ENCODE data around the gene MEGF11. TPM values are rescaled to one million over a fixed set of nuclear protein-coding genes. Genes with fewer than 3 reads are reported as not detected.

MEGF11 gene
- total RNA-seq, 1 experiment from 2014 or later: 0.09 TPM

DNA sequence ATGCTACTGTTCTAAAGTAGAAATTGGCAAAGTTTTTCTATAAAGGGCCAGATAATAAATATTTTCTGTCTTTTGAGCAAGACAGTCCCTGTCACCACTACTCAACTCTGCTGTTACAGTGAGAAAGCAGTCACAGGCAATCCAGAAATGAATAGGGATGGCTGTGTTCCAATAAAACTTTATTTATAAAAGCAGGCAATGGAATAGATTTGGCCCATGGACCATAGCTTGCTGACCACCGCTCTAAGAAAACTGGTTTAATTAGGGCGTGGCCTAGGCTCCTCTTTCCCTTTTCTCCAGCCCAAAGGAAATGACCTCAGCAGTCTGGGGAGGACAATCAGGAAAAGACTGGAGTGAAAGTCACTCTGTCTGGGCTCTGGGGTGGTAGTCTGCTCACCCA is 183.8 kb downstream of the MEGF11 start:
- no peaks in the 10 kb centered on the region for H3K36me3 Mint-ChIP-seq (ENCODE audit: insufficient read depth, unreplicated experiment)
- H3K4me3 Mint-ChIP-seq (ENCODE audit: unreplicated experiment): no peak overlapping the region
- DNase-seq (ENCODE audit: unreplicated experiment): no peak
- H3K27ac Mint-ChIP-seq (ENCODE audit: low read depth, unreplicated experiment): no peak overlapping the region
- TF ChIP-seq, protein P1, sequence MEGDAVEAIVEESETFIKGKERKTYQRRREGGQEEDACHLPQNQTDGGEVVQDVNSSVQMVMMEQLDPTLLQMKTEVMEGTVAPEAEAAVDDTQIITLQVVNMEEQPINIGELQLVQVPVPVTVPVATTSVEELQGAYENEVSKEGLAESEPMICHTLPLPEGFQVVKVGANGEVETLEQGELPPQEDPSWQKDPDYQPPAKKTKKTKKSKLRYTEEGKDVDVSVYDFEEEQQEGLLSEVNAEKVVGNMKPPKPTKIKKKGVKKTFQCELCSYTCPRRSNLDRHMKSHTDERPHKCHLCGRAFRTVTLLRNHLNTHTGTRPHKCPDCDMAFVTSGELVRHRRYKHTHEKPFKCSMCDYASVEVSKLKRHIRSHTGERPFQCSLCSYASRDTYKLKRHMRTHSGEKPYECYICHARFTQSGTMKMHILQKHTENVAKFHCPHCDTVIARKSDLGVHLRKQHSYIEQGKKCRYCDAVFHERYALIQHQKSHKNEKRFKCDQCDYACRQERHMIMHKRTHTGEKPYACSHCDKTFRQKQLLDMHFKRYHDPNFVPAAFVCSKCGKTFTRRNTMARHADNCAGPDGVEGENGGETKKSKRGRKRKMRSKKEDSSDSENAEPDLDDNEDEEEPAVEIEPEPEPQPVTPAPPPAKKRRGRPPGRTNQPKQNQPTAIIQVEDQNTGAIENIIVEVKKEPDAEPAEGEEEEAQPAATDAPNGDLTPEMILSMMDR (IDR thresholded peaks at IDR 0.05; ENCODE audit: unreplicated experiment): no peak
- no peaks in the 10 kb centered on the region for H3K9me3 Mint-ChIP-seq (ENCODE audit: unreplicated experiment)
- CTCF ChIA-PET: interaction anchor here (0.6 kb wide), 1 partner anchor 43 kb away, joined by 3 read pairs; no protein-coding TSS in a partner anchor
- no TSS peak for BruUV-seq (replicated peaks)
- intact Hi-C loops (cut with micrococcal nuclease): loop anchor here (10.0 kb wide), 1 partner anchor 85 kb away; no protein-coding TSS in a partner anchor
- H3K27me3 Mint-ChIP-seq (ENCODE audit: insufficient read depth, unreplicated experiment): no peaks in the 10 kb centered on the region
- no peaks in the 10 kb centered on the region for H3K4me1 Mint-ChIP-seq (ENCODE audit: insufficient read depth, unreplicated experiment)
- POLR2A ChIA-PET: no interaction called here

DNA sequence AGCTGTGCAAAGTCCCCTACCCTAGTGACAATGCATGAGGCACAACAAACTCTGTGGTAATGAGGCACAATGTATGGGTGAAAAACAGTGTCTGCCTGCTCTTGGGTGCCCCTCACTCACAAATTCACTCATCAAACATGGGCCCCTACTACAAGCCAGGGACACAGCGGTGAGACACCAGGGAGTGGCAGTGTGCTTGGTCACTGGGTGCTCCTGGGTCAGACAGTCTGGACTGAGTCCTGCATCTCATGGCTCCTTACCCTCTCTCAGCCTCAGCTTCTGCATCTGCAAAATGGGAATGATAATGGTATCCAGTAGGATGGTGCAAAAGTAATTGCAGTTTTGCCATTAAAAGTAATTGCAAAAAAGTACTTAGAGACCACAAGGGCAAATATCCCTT is 184.7 kb downstream of the MEGF11 start:
- intact Hi-C loops (cut with micrococcal nuclease): loop anchor here (10.0 kb wide), 1 partner anchor 84 kb away; no protein-coding TSS in a partner anchor
- TF ChIP-seq, protein P1 (IDR thresholded peaks at IDR 0.05; ENCODE audit: unreplicated experiment): no peak
- ChIA-PET CTCF (no interaction called here), POLR2A (interaction anchor here (1.0 kb wide), 1 partner anchor 14 kb away, joined by 4 read pairs; no protein-coding TSS in a partner anchor)
- Mint-ChIP-seq H3K4me3 (ENCODE audit: unreplicated experiment) (no peak overlapping the region), H3K27ac (ENCODE audit: low read depth, unreplicated experiment) (no peak overlapping the region), H3K27me3 (ENCODE audit: insufficient read depth, unreplicated experiment) (no peaks in the 10 kb centered on the region), H3K4me1 (ENCODE audit: insufficient read depth, unreplicated experiment) (no peaks in the 10 kb centered on the region), H3K9me3 (ENCODE audit: unreplicated experiment) (no peaks in the 10 kb centered on the region), H3K36me3 (ENCODE audit: insufficient read depth, unreplicated experiment) (no peaks in the 10 kb centered on the region)
- DNase-seq (ENCODE audit: unreplicated experiment): no peak
- BruUV-seq (replicated peaks): no TSS peak

DNA sequence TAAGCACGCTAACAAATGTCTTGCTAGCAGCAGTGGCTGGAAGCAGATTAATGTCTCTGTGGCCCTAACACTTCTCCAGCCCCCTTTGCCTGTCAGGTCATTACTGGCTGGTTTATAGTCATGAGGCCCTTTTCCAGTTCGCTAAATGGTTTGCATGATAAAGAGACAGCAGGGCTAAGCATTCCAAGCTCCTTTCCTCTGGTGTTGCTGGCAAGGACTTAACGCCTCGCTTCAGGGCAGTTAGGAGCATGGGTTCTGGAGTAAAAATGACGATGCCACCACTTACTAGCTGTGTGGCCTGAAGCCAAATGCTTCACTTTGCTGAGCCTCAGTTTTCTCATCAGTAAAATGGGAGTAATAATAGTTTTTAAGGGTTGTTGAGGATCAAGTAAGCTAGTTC is 185.9 kb downstream of the MEGF11 start:
- Mint-ChIP-seq H3K4me1 (ENCODE audit: insufficient read depth, unreplicated experiment) (no peaks in the 10 kb centered on the region), H3K36me3 (ENCODE audit: insufficient read depth, unreplicated experiment) (no peaks in the 10 kb centered on the region), H3K27ac (ENCODE audit: low read depth, unreplicated experiment) (no peak overlapping the region), H3K27me3 (ENCODE audit: insufficient read depth, unreplicated experiment) (no peaks in the 10 kb centered on the region), H3K9me3 (ENCODE audit: unreplicated experiment) (no peaks in the 10 kb centered on the region), H3K4me3 (ENCODE audit: unreplicated experiment) (no peak overlapping the region)
- DNase-seq (ENCODE audit: unreplicated experiment): no peak
- ChIA-PET POLR2A (interaction anchor here (1.0 kb wide), 1 partner anchor 13 kb away, joined by 4 read pairs; no protein-coding TSS in a partner anchor), CTCF (interaction anchor here (0.6 to 0.7 kb wide), 2 partner anchors 28 to 43 kb away, joined by 3 read pairs; no protein-coding TSS in a partner anchor)
- TF ChIP-seq, protein P1 (IDR thresholded peaks at IDR 0.05; ENCODE audit: unreplicated experiment): no peak
- BruUV-seq (replicated peaks): no TSS peak
- intact Hi-C loops (cut with micrococcal nuclease): loop anchor here (10.0 kb wide), 1 partner anchor 83 kb away; no protein-coding TSS in a partner anchor

DNA sequence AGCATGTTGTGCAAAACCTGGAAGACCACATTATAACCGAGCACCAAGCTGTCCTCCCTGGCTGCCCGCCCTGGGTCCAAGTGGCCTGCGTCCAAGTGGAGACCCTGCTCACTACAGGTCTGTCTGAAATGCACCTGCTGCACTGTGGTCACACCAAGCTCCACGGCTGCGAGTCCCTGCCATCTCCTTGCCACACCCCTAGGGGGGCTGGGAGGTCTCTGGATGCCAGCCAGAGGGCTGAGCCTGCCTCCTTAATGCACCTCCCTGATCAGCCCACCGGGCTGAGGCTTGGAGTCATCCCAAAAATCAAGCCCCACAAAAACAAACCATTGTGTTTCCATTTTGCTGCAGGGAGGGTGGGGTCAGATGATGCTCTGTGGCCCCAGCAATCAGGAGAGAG is 187.1 kb downstream of the MEGF11 start:
- DNase-seq (ENCODE audit: unreplicated experiment): no peak
- intact Hi-C loops (cut with micrococcal nuclease): loop anchor here (10.0 kb wide), 1 partner anchor 82 kb away; no protein-coding TSS in a partner anchor
- H3K27me3 Mint-ChIP-seq (ENCODE audit: insufficient read depth, unreplicated experiment): no peaks in the 10 kb centered on the region
- TF ChIP-seq, protein P1 (IDR thresholded peaks at IDR 0.05; ENCODE audit: unreplicated experiment): no peak
- ChIA-PET POLR2A (no interaction called here), CTCF (no interaction called here)
- H3K36me3 Mint-ChIP-seq (ENCODE audit: insufficient read depth, unreplicated experiment): no peaks in the 10 kb centered on the region
- H3K27ac Mint-ChIP-seq (ENCODE audit: low read depth, unreplicated experiment): no peak overlapping the region
- no TSS peak for BruUV-seq (replicated peaks)
- no peak overlapping the region for H3K4me3 Mint-ChIP-seq (ENCODE audit: unreplicated experiment)
- no peaks in the 10 kb centered on the region for H3K4me1 Mint-ChIP-seq (ENCODE audit: insufficient read depth, unreplicated experiment)
- H3K9me3 Mint-ChIP-seq (ENCODE audit: unreplicated experiment): no peaks in the 10 kb centered on the region
